ENCODE measurements around the gene TCERG1L. TPM values are rescaled to one million over a fixed set of nuclear protein-coding genes. Genes with fewer than 3 reads are reported as not detected.

TCERG1L gene
- total and polyA plus RNA-seq, 8 donors: 0.18 TPM; not detected in 7

DNA sequence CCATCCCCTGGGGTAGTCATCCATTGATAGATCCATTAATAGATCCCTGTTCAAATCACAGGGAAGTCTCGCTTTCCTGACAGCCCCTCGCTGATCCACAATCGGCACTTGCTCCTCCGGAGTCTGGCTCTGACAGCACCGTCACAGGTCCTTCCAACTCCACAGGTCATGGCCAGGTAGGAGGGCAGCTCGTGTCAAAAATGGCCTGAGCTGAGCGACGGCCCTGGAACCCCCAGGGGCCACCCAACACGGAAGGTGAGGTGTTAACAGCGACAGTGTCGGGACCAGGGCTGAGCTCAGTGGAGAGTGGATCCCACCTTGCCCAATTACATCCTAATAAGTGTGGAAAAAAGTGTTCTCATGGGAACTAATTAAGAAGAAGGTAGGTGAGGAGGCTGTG, 219.8 kb downstream of the TCERG1L start:
- WGBS, 5 donors: 81 to 88% (median 84%) methylated on average over 10 to 11 of the region's 11 CpGs
- Histone ChIP-seq H3K27ac (no peak overlapping the region), H3K36me3 (no peaks in the 10 kb centered on the region), H3K4me1 (no peaks in the 10 kb centered on the region), H3K9me3 (no peaks in the 10 kb centered on the region), H3K27me3 (peaks cover 0 to 35% (median 0%) of the 10 kb centered on the region in 3 donors), H3K4me3 (no peak overlapping the region)
- intact Hi-C loops (cut with DNase I; ENCODE audit: low total_unique reads): no loop called here
- TF ChIP-seq, protein P1, sequence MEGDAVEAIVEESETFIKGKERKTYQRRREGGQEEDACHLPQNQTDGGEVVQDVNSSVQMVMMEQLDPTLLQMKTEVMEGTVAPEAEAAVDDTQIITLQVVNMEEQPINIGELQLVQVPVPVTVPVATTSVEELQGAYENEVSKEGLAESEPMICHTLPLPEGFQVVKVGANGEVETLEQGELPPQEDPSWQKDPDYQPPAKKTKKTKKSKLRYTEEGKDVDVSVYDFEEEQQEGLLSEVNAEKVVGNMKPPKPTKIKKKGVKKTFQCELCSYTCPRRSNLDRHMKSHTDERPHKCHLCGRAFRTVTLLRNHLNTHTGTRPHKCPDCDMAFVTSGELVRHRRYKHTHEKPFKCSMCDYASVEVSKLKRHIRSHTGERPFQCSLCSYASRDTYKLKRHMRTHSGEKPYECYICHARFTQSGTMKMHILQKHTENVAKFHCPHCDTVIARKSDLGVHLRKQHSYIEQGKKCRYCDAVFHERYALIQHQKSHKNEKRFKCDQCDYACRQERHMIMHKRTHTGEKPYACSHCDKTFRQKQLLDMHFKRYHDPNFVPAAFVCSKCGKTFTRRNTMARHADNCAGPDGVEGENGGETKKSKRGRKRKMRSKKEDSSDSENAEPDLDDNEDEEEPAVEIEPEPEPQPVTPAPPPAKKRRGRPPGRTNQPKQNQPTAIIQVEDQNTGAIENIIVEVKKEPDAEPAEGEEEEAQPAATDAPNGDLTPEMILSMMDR (IDR thresholded peaks at IDR 0.05): no peak
- no peak for TF ChIP-seq POLR2A (IDR thresholded peaks at IDR 0.05)
- no peak for TF ChIP-seq EP300 (IDR thresholded peaks at IDR 0.05)
- TF ChIP-seq POLR2AphosphoS5 (IDR thresholded peaks at IDR 0.05): no peak
- no peak for DNase-seq

DNA sequence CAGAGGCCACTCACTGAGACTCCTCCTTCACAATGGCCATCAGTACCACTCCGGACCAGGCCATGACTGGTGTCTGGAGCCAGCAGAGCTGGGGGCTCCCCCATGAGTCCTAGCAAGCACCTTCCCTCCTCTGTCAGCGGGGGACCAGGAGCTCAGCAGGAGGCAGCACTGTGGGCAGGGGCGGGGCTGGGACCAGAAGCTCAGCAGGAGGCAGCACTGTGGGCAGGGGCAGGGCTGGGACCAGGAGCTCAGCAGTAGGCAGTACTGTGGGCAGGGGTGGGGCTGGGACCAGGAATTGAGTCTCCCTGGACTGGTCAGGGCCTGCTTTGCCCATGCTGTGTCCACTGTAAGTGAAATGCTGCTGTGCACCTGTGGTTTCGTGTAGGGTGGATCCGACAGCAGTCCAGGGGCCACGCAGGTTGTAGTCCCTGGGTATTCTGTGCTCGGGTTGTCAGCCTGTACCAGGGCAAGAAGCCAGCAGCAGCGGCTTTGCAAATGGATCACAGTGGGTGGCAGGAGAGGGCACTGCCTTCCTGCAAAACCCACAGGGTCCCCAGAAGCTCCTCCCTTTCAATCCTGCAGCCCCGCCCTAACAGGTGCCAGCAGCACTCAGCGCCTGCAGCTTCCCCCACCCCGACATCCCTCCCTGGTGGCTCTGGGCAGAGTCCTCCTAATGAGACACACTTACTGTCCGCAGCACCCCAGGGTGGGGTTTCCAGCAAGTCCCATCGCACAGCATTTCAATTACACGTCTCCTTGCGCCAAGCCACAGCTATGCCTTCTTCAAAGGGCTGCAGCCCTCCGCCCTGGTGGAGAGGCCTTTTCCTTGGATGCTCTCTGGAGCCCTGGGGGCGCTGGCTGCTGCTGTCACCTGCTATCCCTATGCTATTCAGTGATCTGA, 220.5 kb downstream of the TCERG1L start:
- H3K9me3 ChIP-seq: peaks cover 0 to 6% (median 0%) of the 10 kb centered on the region in 4 donors
- intact Hi-C loops (cut with DNase I; ENCODE audit: low total_unique reads): no loop called here
- no peaks in the 10 kb centered on the region for H3K36me3 ChIP-seq
- H3K27me3 ChIP-seq: peaks cover 0 to 41% (median 0%) of the 10 kb centered on the region in 3 donors
- DNase-seq: no peak
- H3K4me1 ChIP-seq: no peaks in the 10 kb centered on the region
- no peak overlapping the region for H3K4me3 ChIP-seq
- WGBS, 5 donors: 76 to 86% (median 78%) methylated on average over 14 to 17 of the region's 17 CpGs
- no peak for TF ChIP-seq POLR2A (IDR thresholded peaks at IDR 0.05)
- no peak overlapping the region for H3K27ac ChIP-seq

DNA sequence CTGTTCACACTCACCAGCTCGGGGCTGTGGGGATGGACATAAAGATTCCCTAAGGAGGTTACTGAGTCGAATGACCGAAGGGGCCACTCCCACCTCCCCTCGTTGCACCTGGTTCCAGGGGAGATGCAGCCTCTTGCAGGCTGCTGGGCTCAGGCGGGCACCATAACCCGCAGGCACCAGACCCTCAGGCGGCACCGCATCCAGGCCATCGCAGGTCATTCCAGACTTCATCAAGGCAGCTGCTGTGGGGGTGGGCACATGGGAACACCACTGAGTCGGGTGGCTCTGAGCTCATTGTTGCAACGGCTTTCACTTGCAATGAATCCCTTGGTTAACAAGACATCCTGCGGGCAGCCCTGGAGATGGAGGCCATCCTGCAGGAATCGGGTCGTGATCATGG, 221.7 kb downstream of the TCERG1L start:
- no peak for TF ChIP-seq EP300 (IDR thresholded peaks at IDR 0.05)
- no peak for TF ChIP-seq POLR2AphosphoS5 (IDR thresholded peaks at IDR 0.05)
- no peak for TF ChIP-seq POLR2A (IDR thresholded peaks at IDR 0.05)
- TF ChIP-seq, protein P1 (IDR thresholded peaks at IDR 0.05): no peak
- WGBS, 5 donors: 85 to 94% (median 90%) methylated on average over 13 to 14 of the region's 14 CpGs
- H3K27me3 ChIP-seq: peaks cover 0 to 46% (median 0%) of the 10 kb centered on the region in 3 donors
- intact Hi-C loops (cut with DNase I; ENCODE audit: low total_unique reads): no loop called here
- no peak overlapping the region for H3K4me3 ChIP-seq
- H3K9me3 ChIP-seq: peaks cover 0 to 12% (median 0%) of the 10 kb centered on the region in 4 donors
- H3K27ac ChIP-seq: no peak overlapping the region
- no peaks in the 10 kb centered on the region for H3K36me3 ChIP-seq
- no peak for DNase-seq
- no peaks in the 10 kb centered on the region for H3K4me1 ChIP-seq

DNA sequence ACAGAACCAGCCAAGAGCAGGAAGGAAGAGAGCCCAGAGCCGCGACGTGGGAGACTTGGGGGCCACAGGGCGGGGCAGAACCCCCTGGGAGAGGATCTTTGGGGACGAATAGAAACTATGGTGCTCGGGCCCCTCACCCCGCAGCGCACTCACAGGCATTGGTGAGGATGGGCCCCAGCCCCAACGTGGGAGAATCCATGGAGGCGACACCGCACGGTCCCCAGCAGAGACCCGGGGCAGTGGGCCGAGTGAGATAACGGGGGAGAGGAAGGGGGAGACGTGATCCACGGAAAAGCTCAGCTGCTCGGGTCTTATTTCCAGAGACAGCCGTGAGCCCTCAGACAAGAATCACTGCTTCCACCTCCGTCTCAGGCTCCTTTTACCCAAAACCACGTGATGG, 222.4 kb downstream of the TCERG1L start:
- WGBS, 5 donors: 89 to 93% (median 90%) methylated on average over 18 to 21 of the region's 21 CpGs
- Histone ChIP-seq H3K27ac (no peak overlapping the region), H3K4me1 (no peaks in the 10 kb centered on the region), H3K4me3 (no peak overlapping the region), H3K36me3 (no peaks in the 10 kb centered on the region), H3K9me3 (peaks cover 0 to 12% (median 0%) of the 10 kb centered on the region in 4 donors), H3K27me3 (peaks cover 0 to 51% (median 0%) of the 10 kb centered on the region in 3 donors)
- TF ChIP-seq EP300 (IDR thresholded peaks at IDR 0.05) (no peak), POLR2AphosphoS5 (IDR thresholded peaks at IDR 0.05) (no peak), POLR2A (IDR thresholded peaks at IDR 0.05) (no peak)
- TF ChIP-seq, protein P1 (IDR thresholded peaks at IDR 0.05): no peak
- no peak for DNase-seq
- intact Hi-C loops (cut with DNase I; ENCODE audit: low total_unique reads): no loop called here

DNA sequence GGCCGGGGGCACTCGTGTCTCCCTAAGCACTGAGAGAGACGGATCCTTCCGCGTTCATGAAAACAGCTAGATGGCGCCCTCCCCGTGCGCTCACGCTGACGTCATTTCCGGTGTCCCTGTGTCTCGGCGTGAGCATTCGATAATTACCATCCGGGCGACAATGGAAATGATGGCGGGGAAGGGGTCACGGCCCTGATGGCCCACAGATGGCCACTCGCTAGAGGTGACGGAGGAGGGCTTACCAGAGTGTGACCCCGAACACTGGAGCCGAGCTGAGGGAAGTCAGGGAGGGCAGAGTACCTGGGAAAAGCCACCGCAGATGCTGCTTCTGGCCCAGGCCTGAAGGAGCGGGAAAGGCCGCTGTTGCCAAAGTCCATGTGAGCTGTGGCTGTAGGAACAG, 222.9 kb downstream of the TCERG1L start:
- DNase-seq: no peak
- intact Hi-C loops (cut with DNase I; ENCODE audit: low total_unique reads): no loop called here
- 85 to 92% (median 89%) methylated on average over 22 to 25 of the region's 25 CpGs for WGBS, 5 donors
- TF ChIP-seq, protein P1 (IDR thresholded peaks at IDR 0.05): no peak
- TF ChIP-seq POLR2AphosphoS5 (IDR thresholded peaks at IDR 0.05): no peak
- TF ChIP-seq POLR2A (IDR thresholded peaks at IDR 0.05): no peak
- TF ChIP-seq EP300 (IDR thresholded peaks at IDR 0.05): no peak
- peaks cover 0 to 12% (median 0%) of the 10 kb centered on the region in 4 donors for H3K9me3 ChIP-seq
- H3K4me1 ChIP-seq: no peaks in the 10 kb centered on the region
- no peak overlapping the region for H3K4me3 ChIP-seq
- no peak overlapping the region for H3K27ac ChIP-seq
- H3K36me3 ChIP-seq: no peaks in the 10 kb centered on the region
- H3K27me3 ChIP-seq: peaks cover 0 to 55% (median 0%) of the 10 kb centered on the region in 3 donors

All from stomach (tissue), 9 donors.